Nephron progenitor cell (in vitro differentiated cells): Measurements from ENCODE around the gene WARS2.

Experiments used
- DNase-seq: peaks from one replicate; pipeline ENCODE4 v3.0.0; 2021
- H3K27ac Mint-ChIP-seq: 2 replicates; pipeline ENCODE4 v1.8.0; 2021; ENCODE audit warnings: mild to moderate bottlenecking, moderate library complexity, mixed read lengths
- H3K27me3 Mint-ChIP-seq: 2 replicates; pipeline ENCODE4 v1.8.0; 2021; ENCODE audit warnings: mild to moderate bottlenecking, low read depth, mixed read lengths; ENCODE audit not compliant: poor library complexity
- H3K36me3 Mint-ChIP-seq: 2 replicates; pipeline ENCODE4 v1.8.0; 2021; ENCODE audit warnings: low read depth, mixed read lengths
- H3K4me1 Mint-ChIP-seq: 2 replicates; pipeline ENCODE4 v1.8.0; 2021; ENCODE audit warnings: mixed read lengths
- H3K4me3 Mint-ChIP-seq: 2 replicates; pipeline ENCODE4 v1.8.0; 2021; ENCODE audit warnings: mild to moderate bottlenecking, moderate library complexity, mixed read lengths
- H3K9me3 Mint-ChIP-seq: 2 replicates; pipeline ENCODE4 v1.8.0; 2021; ENCODE audit warnings: mild to moderate bottlenecking, moderate library complexity, mixed read lengths
- CTCF ChIP-seq: fragments of 200-600 bp; sonication (generic); IDR thresholded peaks from 2 replicates; pipeline ENCODE4 v1.5.0; 2021; ENCODE audit warnings: antibody characterized with exemption

Gene WARS2

GRCh38 chr1:119081700-119082099, 58.8 kb downstream of the WARS2 start:
- peaks cover 9% of the 10 kb centered on the region for H3K36me3 Mint-ChIP-seq
- H3K27me3 Mint-ChIP-seq: peaks cover 4% of the 10 kb centered on the region
- no peaks in the 10 kb centered on the region for H3K9me3 Mint-ChIP-seq
- H3K4me3 Mint-ChIP-seq: no peak overlapping the region
- H3K4me1 Mint-ChIP-seq: no peaks in the 10 kb centered on the region
- no peak for DNase-seq
- H3K27ac Mint-ChIP-seq: no peak overlapping the region
- no peak for TF ChIP-seq CTCF

GRCh38 chr1:119081267-119081666, 59.2 kb downstream of the WARS2 start:
- no peaks in the 10 kb centered on the region for H3K4me1 Mint-ChIP-seq
- no peak overlapping the region for H3K4me3 Mint-ChIP-seq
- H3K27ac Mint-ChIP-seq: no peak overlapping the region
- no peak for TF ChIP-seq CTCF
- peaks cover 2% of the 10 kb centered on the region for H3K27me3 Mint-ChIP-seq
- no peaks in the 10 kb centered on the region for H3K9me3 Mint-ChIP-seq
- H3K36me3 Mint-ChIP-seq: peaks cover 9% of the 10 kb centered on the region
- DNase-seq: no peak

- Mint-ChIP-seq H3K4me1 (no peaks in the 10 kb centered on the region), H3K27me3 (peaks cover 1% of the 10 kb centered on the region), H3K9me3 (no peaks in the 10 kb centered on the region), H3K4me3 (no peak overlapping the region), H3K36me3 (peaks cover 7% of the 10 kb centered on the region), H3K27ac (no peak overlapping the region)
- no peak for TF ChIP-seq CTCF
- no peak for DNase-seq
These were observed 59.9 kb downstream of the WARS2 start for GRCh38 chr1:119080586-119080985.

GRCh38 chr1:119079881-119080280, 60.6 kb downstream of the WARS2 start:
- no peak overlapping the region for H3K27ac Mint-ChIP-seq
- no peaks in the 10 kb centered on the region for H3K4me1 Mint-ChIP-seq
- H3K27me3 Mint-ChIP-seq: no peaks in the 10 kb centered on the region
- DNase-seq: no peak
- H3K9me3 Mint-ChIP-seq: no peaks in the 10 kb centered on the region
- TF ChIP-seq CTCF: no peak
- no peaks in the 10 kb centered on the region for H3K36me3 Mint-ChIP-seq
- H3K4me3 Mint-ChIP-seq: no peak overlapping the region

- Mint-ChIP-seq H3K4me3 (no peak overlapping the region), H3K27ac (no peak overlapping the region), H3K9me3 (no peaks in the 10 kb centered on the region), H3K4me1 (no peaks in the 10 kb centered on the region), H3K27me3 (no peaks in the 10 kb centered on the region), H3K36me3 (peaks cover 8% of the 10 kb centered on the region)
- DNase-seq: no peak
- no peak for TF ChIP-seq CTCF
These were observed 64.8 kb downstream of the WARS2 start for GRCh38 chr1:119075614-119076013.

- Mint-ChIP-seq H3K27ac (no peak overlapping the region), H3K4me3 (no peak overlapping the region), H3K27me3 (no peaks in the 10 kb centered on the region), H3K4me1 (peaks cover 6% of the 10 kb centered on the region), H3K36me3 (peaks cover 8% of the 10 kb centered on the region), H3K9me3 (no peaks in the 10 kb centered on the region)
- DNase-seq: no peak
- TF ChIP-seq CTCF: no peak
These were observed 69.1 kb downstream of the WARS2 start for GRCh38 chr1:119071321-119071720.
